Naive thymus-derived CD4-positive, alpha-beta T cell (primary cell): ENCODE results near the gene TAF12. TPM values are rescaled to one million over a fixed set of nuclear protein-coding genes. Genes with fewer than 3 reads are reported as not detected.
A peak's percentile ranks its signal among the peaks of the same experiment; 100 is the strongest.
"Not testable (repeated sequence)": the region's sequence is repeated elsewhere in the genome, so short reads cannot be mapped to it uniquely, and the experiment has no call there.

Experiments used
- ATAC-seq: fragments of 150-1000 bp; cut with Tn5 transposase; 2 replicates; pipeline ENCODE4 v1.10.0; 2021; ENCODE audit warnings: mild to moderate bottlenecking, moderate library complexity
- CTCF ChIA-PET: fragments of 350-600 bp; sonication (Branson Sonifier 250); formaldehyde crosslinking; loops from one replicate; lab custom pipeline; 2021; ENCODE audit warnings: antibody characterized with exemption; lab: Charles Lee
- POLR2A ChIA-PET: fragments of 350-600 bp; sonication (Branson Sonifier 250); formaldehyde crosslinking; loops from one replicate; lab custom pipeline; 2021; ENCODE audit warnings: antibody characterized with exemption, inconsistent platforms; lab: Charles Lee
- DNase-seq, 9 donors: peaks; one replicate each; pipeline versions ENCODE4 v3.0.0 to v3.0.0-alpha.2; 2020 to 2022; ENCODE audit warnings: mixed read lengths in 1 of 9
- H3K27ac ChIP-seq: one replicate; pipeline ENCODE4 v1.7.0; 2013; ENCODE audit warnings: mild to moderate bottlenecking, low read depth, low read length, moderate library complexity
- H3K27me3 ChIP-seq, 2 donors: one replicate each; pipeline ENCODE4 v1.7.0; 2013; ENCODE audit warnings: low read length in 2 of 2, mild to moderate bottlenecking in 2 of 2, moderate library complexity in 2 of 2; ENCODE audit not compliant: control insufficient read depth in 2 of 2, insufficient read depth in 2 of 2
- H3K36me3 ChIP-seq, 3 experiments: 1 replicate in 2 of 3; 2 replicates in 1 of 3; pipeline ENCODE4 v1.7.0; 2013; ENCODE audit warnings: low read length in 3 of 3, mild to moderate bottlenecking in 3 of 3, moderate library complexity in 1 of 3; ENCODE audit not compliant: insufficient read depth in 3 of 3, control insufficient read depth in 2 of 3
- H3K4me1 ChIP-seq, 2 donors: one replicate each; pipeline ENCODE4 v1.7.0; 2013; ENCODE audit warnings: low read length in 2 of 2, mild to moderate bottlenecking in 2 of 2, moderate library complexity in 1 of 2; ENCODE audit not compliant: control insufficient read depth in 2 of 2, insufficient read depth in 2 of 2
- H3K4me3 ChIP-seq: 2 replicates; pipeline ENCODE4 v1.7.0; 2013; ENCODE audit warnings: mild to moderate bottlenecking, low read length
- H3K9me3 ChIP-seq, 3 experiments: 1 replicate in 2 of 3; 2 replicates in 1 of 3; pipeline ENCODE4 v1.7.0; 2013; ENCODE audit warnings: low read length in 3 of 3; ENCODE audit not compliant: control insufficient read depth in 2 of 3
- H3K27ac Mint-ChIP-seq, 9 donors: one replicate each; pipeline ENCODE4 v1.8.0; 2020 to 2022; ENCODE audit warnings: mixed read lengths in 9 of 9, mild to moderate bottlenecking in 8 of 9, moderate library complexity in 5 of 9, inconsistent platforms in 2 of 9
- H3K27me3 Mint-ChIP-seq, 5 donors: one replicate each; pipeline ENCODE4 v1.8.0; 2021 to 2022; ENCODE audit warnings: mixed read lengths in 5 of 5, mild to moderate bottlenecking in 1 of 5
- H3K36me3 Mint-ChIP-seq, 5 donors: one replicate each; pipeline ENCODE4 v1.8.0; 2020 to 2022; ENCODE audit warnings: mixed read lengths in 5 of 5, mild to moderate bottlenecking in 3 of 5, inconsistent platforms in 1 of 5
- H3K4me1 Mint-ChIP-seq, 7 donors: one replicate each; pipeline ENCODE4 v1.8.0; 2020 to 2022; ENCODE audit warnings: mixed read lengths in 7 of 7, mild to moderate bottlenecking in 3 of 7, inconsistent platforms in 1 of 7
- H3K4me3 Mint-ChIP-seq, 10 donors: one replicate each; pipeline ENCODE4 v1.8.0; 2020 to 2022; ENCODE audit warnings: mild to moderate bottlenecking in 10 of 10, mixed read lengths in 10 of 10, moderate library complexity in 6 of 10, inconsistent platforms in 2 of 10
- H3K9me3 Mint-ChIP-seq, 11 donors: one replicate each; pipeline ENCODE4 v1.8.0; 2020 to 2022; ENCODE audit warnings: mixed read lengths in 11 of 11, mild to moderate bottlenecking in 4 of 11, inconsistent platforms in 1 of 11, moderate library complexity in 1 of 11
- intact Hi-C, 2 donors: fragments of 100-400 bp; cut with micrococcal nuclease; formaldehyde crosslinking; loops; one replicate each; pipeline ENCODE4 v1.15.1; 2023
- polyA plus RNA-seq, 2 donors: library from polyadenylated mRNA; unstranded; fragments of 300-500 nt; fragmentation: Illumina TruSeq; gene quantifications; one replicate each; pipeline ENCODE4 v1.2.3, GENCODE V29; 2021
- total RNA-seq, 6 experiments: library from RNA in 5 of 6; stranded (reverse) in 5 of 6; gene quantifications; 1 replicate in 5 of 6; 2 replicates in 1 of 6; pipeline ENCODE4 v1.2.3 and lab custom pipeline; 2021 to 2026

TAF12 gene, protein sequence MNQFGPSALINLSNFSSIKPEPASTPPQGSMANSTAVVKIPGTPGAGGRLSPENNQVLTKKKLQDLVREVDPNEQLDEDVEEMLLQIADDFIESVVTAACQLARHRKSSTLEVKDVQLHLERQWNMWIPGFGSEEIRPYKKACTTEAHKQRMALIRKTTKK
- total RNA-seq, result 10 to 100 TPM; 13.0 to 34.6 (median 19.3) TPM
- polyA plus RNA-seq, result 10 to 100 TPM; 37.2 to 41.8 TPM
- 18.2 reads per million, percentile 48 among the genes with 10 or more reads in this experiment for total RNA-seq (lab: John Stamatoyannopoulos, UW)

DNA sequence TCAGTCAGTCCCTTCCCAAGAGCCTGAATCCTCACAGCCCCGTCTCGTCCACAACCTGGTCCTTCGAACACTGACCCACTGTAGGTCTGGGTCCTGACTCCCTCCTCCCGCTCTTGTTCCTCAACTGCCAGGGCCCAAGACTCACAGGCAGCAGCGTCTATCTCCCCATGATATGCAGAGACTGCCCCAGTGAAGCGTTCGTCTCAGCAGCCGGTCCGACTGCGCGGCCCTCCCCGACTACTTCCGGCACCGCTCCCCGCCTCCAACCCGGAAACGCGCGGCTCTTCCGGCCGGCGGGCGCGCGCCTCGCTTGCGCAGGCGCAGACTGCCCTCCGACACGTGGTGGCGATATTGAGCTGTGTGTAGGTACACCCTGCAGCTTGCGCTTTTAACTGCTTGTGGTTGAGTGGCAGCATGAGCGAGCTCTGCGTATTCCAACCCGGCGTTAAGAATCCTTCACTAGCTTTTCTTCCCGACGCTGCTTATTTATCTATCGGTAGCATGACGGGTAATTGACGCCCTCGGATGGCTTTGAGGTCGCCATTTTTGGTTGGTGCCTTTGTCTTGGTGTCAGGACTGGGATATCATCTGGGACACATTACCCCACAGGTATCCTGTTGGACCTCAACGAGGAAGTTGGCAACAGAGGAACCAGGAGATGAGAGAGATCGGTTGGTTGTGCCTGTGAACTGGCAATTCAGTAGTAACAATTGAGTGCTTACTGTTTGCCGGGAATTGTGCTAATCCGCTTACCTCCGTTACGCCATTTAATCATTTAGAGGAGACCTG, at the start of gene TAF12:
TSS of gene TAF12 (minus strand) at position 221 of the 789 bp plus-strand sequence. CDS start 20,986 bp downstream, outside the sequence.
- intact Hi-C loops, result loop anchor here (1.0 to 5.0 kb wide), 14 partner anchors 25 to 538 kb away; partner anchors contain the start of genes GMEB1 (in 2 of the 2), SRSF4 (in 2 of the 2), YTHDF2 (in 2 of the 2) and MED18 (in 1 of the 2)
- H3K27ac Mint-ChIP-seq, result peak within 1 kb of the TSS; percentile 93 to 99 (median 99)
- Histone ChIP-seq H3K4me1 (peaks cover 26 to 35% of the 10 kb centered on the region in 2 donors), H3K4me3 (peak within 1 kb of the TSS; percentile 93), H3K27me3 (no peaks in the 10 kb centered on the region), H3K9me3 (no peaks in the 10 kb centered on the region), H3K36me3 (no peaks in the 10 kb centered on the region), H3K27ac (peak within 1 kb of the TSS; percentile 95)
- H3K4me1 Mint-ChIP-seq, result peaks cover 30 to 65% (median 55%) of the 10 kb centered on the region in 7 donors
- peaks cover 0 to 8% (median 3%) of the 10 kb centered on the region in 5 donors for H3K36me3 Mint-ChIP-seq
- peak; percentile 91 for ATAC-seq
- H3K27me3 Mint-ChIP-seq, result peaks cover 0 to 2% (median 0%) of the 10 kb centered on the region in 5 donors
- H3K9me3 Mint-ChIP-seq, result no peaks in the 10 kb centered on the region
- peak; percentile 81 to 92 (median 86) for DNase-seq
- H3K4me3 Mint-ChIP-seq, result peak within 1 kb of the TSS; percentile 94 to 100 (median 98)
- ChIA-PET CTCF (interaction anchor here (0.7 to 2.1 kb wide), 12 partner anchors 10 to 239 kb away, joined by 3 to 20 read pairs (median 5); partner anchors contain the start of genes GMEB1 and YTHDF2), POLR2A (interaction anchor here (0.6 to 14.1 kb wide), 42 partner anchors 10 to 913 kb away, joined by 3 to 383 read pairs (median 4); partner anchors contain the start of genes GMEB1, PHACTR4, RCC1 and SRSF4)

DNA sequence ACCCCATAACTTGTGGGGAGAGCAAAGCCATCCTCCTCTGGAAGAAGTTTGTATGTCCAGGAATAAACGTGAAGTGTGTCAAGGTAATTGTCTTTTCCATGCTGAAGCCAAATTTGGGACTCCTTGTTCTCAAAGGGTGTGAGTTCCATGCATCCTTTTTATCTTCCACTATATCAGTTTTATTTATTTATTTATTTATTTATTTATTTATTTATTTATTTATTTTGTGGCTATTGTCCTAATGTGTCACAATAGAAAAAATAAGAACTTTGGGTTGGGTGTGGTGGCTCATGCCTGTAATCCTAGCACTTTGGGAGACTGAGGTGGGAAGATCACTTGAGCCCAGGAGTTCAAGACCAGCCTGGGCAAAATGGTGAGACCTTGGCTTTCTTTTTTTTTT, 48.8 kb upstream of the TAF12 start:
- ATAC-seq, DNase-seq, H3K4me3 Mint-ChIP-seq, CTCF ChIA-PET, H3K27me3 Mint-ChIP-seq, H3K4me1 ChIP-seq, H3K9me3 Mint-ChIP-seq, H3K4me3 ChIP-seq, H3K27ac ChIP-seq, H3K4me1 Mint-ChIP-seq, intact Hi-C loops, H3K9me3 ChIP-seq, H3K27me3 ChIP-seq: not testable (repeated sequence)
- POLR2A ChIA-PET, result interaction anchor here (0.7 kb wide), 1 partner anchor 43 kb away, joined by 3 read pairs; no protein-coding TSS in a partner anchor
- Mint-ChIP-seq H3K27ac (peak overlapping the region in 1 of 9 donors; percentile 15), H3K36me3 (peaks cover 8 to 30% (median 22%) of the 10 kb centered on the region in 5 donors)
- peaks cover 3 to 36% (median 7%) of the 10 kb centered on the region in 3 experiments for H3K36me3 ChIP-seq

DNA sequence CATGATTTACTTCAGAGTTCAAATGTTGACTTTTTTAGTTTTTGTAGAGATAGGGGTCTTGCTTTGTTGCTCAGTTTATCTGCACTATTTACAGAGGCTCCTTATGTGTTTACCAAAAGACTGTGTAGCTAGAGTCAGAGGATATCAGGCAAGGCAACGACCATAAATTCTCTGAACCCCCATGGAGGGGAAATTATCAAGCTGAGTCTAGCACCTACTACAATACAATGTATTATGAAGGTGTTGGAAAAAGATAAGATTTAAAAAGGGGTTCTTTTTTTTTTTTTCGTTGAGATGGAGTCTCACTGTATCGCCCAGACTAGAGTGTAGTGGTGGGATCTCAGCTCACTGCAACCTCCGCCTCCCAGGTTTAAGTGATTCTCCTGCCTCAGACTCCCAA, 42.1 kb upstream of the TAF12 start:
- intact Hi-C loops, result loop anchor here (5.0 kb wide), 1 partner anchor 43 kb away; the partner anchor contains the start of gene TAF12 (in 2 of the 2)

GRCh38 chr1:28682840-28683239, 40.0 kb upstream of the TAF12 start:
- DNase-seq (no peak), ATAC-seq (no peak)
- Histone ChIP-seq H3K27ac (no peak overlapping the region), H3K9me3 (no peaks in the 10 kb centered on the region), H3K4me3 (no peak overlapping the region), H3K27me3 (no peaks in the 10 kb centered on the region), H3K36me3 (peaks cover 0 to 35% (median 3%) of the 10 kb centered on the region in 3 experiments), H3K4me1 (no peaks in the 10 kb centered on the region)
- H3K27ac Mint-ChIP-seq, result no peak overlapping the region
- intact Hi-C loops, result no loop called here
- H3K27me3 Mint-ChIP-seq, result no peaks in the 10 kb centered on the region
- ChIA-PET POLR2A (interaction anchor here (0.6 to 1.4 kb wide), 2 partner anchors 56 to 101 kb away, joined by 4 to 5 read pairs; no protein-coding TSS in a partner anchor), CTCF (interaction anchor here (1.0 kb wide), 1 partner anchor 39 kb away, joined by 3 read pairs; no protein-coding TSS in a partner anchor)
- no peaks in the 10 kb centered on the region for H3K9me3 Mint-ChIP-seq
- peaks cover 0 to 20% (median 11%) of the 10 kb centered on the region in 7 donors for H3K4me1 Mint-ChIP-seq
- H3K36me3 Mint-ChIP-seq, result peaks cover 4 to 27% (median 18%) of the 10 kb centered on the region in 5 donors
- no peak overlapping the region for H3K4me3 Mint-ChIP-seq

More for the DNA sequence above, 42.1 kb upstream of the TAF12 start:
- peaks cover 0 to 35% (median 3%) of the 10 kb centered on the region in 3 experiments for H3K36me3 ChIP-seq
- no peak for DNase-seq
- ChIA-PET POLR2A (interaction anchor here (0.5 kb wide), 1 partner anchor 15 kb away, joined by 3 read pairs; no protein-coding TSS in a partner anchor), CTCF (interaction anchor here (0.7 kb wide), 1 partner anchor 55 kb away, joined by 3 read pairs; no protein-coding TSS in a partner anchor)
- H3K4me1 ChIP-seq, result no peaks in the 10 kb centered on the region
- Mint-ChIP-seq H3K27ac (no peak overlapping the region), H3K36me3 (peaks cover 4 to 36% (median 23%) of the 10 kb centered on the region in 5 donors), H3K4me1 (peaks cover 0 to 20% (median 10%) of the 10 kb centered on the region in 7 donors), H3K9me3 (no peaks in the 10 kb centered on the region), H3K27me3 (no peaks in the 10 kb centered on the region), H3K4me3 (no peak overlapping the region)
- no peaks in the 10 kb centered on the region for H3K9me3 ChIP-seq
- no peak overlapping the region for H3K27ac ChIP-seq
- ATAC-seq, result no peak
- no peak overlapping the region for H3K4me3 ChIP-seq
- no peaks in the 10 kb centered on the region for H3K27me3 ChIP-seq

DNA sequence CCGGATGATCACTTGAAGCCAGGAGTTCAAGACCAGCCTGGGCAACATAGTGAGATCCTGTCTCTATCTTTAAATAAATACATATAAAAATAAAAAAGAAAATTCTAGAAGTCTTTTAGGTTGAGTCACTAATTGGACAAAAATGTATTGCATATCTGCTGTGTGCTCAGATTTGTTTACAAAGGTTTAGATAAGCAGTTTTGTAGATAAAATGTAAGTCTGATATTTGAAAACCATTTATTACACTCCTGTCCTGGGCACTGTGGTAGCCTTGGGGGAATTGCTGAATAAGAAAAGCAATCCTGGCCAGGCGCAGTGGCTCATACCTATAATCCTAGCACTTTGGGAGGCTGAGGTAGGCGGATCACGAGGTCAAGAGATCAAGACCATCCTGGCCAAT, 37.3 kb upstream of the TAF12 start:
- Mint-ChIP-seq H3K27ac (no peak overlapping the region), H3K4me1 (peaks cover 5 to 17% (median 15%) of the 10 kb centered on the region in 7 donors), H3K27me3 (no peaks in the 10 kb centered on the region), H3K36me3 (peaks cover 0 to 22% (median 11%) of the 10 kb centered on the region in 5 donors), H3K9me3 (no peaks in the 10 kb centered on the region), H3K4me3 (no peak overlapping the region)
- ATAC-seq (no peak), DNase-seq (no peak)
- POLR2A ChIA-PET, result no interaction called here
- H3K9me3 ChIP-seq, result no peaks in the 10 kb centered on the region
- no peak overlapping the region for H3K4me3 ChIP-seq
- H3K4me1 ChIP-seq, result no peaks in the 10 kb centered on the region
- no peaks in the 10 kb centered on the region for H3K27me3 ChIP-seq
- CTCF ChIA-PET, result interaction anchor here (0.6 kb wide), 1 partner anchor 202 kb away, joined by 3 read pairs; no protein-coding TSS in a partner anchor
- intact Hi-C loops, result no loop called here
- H3K36me3 ChIP-seq, result peaks cover 0 to 19% (median 0%) of the 10 kb centered on the region in 3 experiments
- no peak overlapping the region for H3K27ac ChIP-seq

GRCh38 chr1:28675924-28676257, 33.0 kb upstream of the TAF12 start:
- no peak overlapping the region for H3K27ac Mint-ChIP-seq
- ATAC-seq, result no peak
- CTCF ChIA-PET, result no interaction called here

More at GRCh38 chr1:28675924-28676257, 33.0 kb upstream of the TAF12 start:
- no peak for DNase-seq
- H3K27me3 ChIP-seq, result no peaks in the 10 kb centered on the region
- no peaks in the 10 kb centered on the region for H3K27me3 Mint-ChIP-seq
- H3K36me3 ChIP-seq, result no peaks in the 10 kb centered on the region
- no peaks in the 10 kb centered on the region for H3K4me1 ChIP-seq
- POLR2A ChIA-PET, result interaction anchor here (1.0 to 1.7 kb wide), 2 partner anchors 25 to 28 kb away, joined by 3 to 6 read pairs; partner anchors contain the start of gene RNU11
- H3K4me1 Mint-ChIP-seq, result peaks cover 0 to 18% (median 7%) of the 10 kb centered on the region in 7 donors
- H3K4me3 Mint-ChIP-seq, result no peak overlapping the region
- no peaks in the 10 kb centered on the region for H3K9me3 Mint-ChIP-seq
- intact Hi-C loops, result no loop called here
- H3K9me3 ChIP-seq, result no peaks in the 10 kb centered on the region
- no peak overlapping the region for H3K4me3 ChIP-seq
- H3K36me3 Mint-ChIP-seq, result peaks cover 0 to 5% (median 4%) of the 10 kb centered on the region in 5 donors
- no peak overlapping the region for H3K27ac ChIP-seq
